Measurements from ENCODE around the gene CARD11. TPM values are rescaled to one million over a fixed set of nuclear protein-coding genes. Genes with fewer than 3 reads are reported as not detected.
A peak's percentile ranks its signal among the peaks of the same experiment; 100 is the strongest.

The CARD11 gene
- total and polyA plus RNA-seq, 2 donors (not counting 1 experiment from before 2014, with no cell fraction given) = 0.02 TPM; not detected in 1

DNA sequence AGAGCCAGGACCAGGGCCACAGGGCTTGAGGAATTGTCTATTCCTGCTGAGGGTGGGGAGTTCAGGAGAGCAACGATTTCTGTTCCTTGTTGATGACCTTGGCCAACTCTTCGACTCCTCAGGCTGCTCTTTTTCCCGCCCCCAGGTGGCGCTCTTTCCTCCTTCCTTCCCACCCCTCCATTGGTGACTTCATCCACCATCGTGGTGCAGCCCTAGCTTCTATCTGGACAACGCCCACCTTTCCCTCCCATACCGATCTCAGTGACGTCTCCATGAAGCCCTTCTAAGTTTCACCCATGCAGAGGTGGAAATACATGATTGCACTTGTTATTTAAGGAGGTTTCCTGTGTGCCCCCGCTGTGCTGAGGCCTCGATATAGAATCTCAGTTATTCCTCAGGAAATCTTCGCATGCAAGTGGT, 22.1 kb upstream of the CARD11 start:
- Histone ChIP-seq H3K9ac (ENCODE audit: insufficient read depth, low read length) (no peak overlapping the region), H3K4me3 (replicated peaks in 1 of 4; ENCODE audit: control extremely low read depth in 1 of 4, insufficient read depth in 1 of 4, low read depth in 3 of 4, low read length in 4 of 4) (no peak overlapping the region), H2AFZ (ENCODE audit: low read length) (no peak overlapping the region), H4K20me1 (ENCODE audit: control insufficient read depth, extremely low read depth, insufficient read depth, low read length) (no peaks in the 10 kb centered on the region), H3K9me3 (ENCODE audit: control insufficient read depth, insufficient read depth, low read depth, low read length) (no peaks in the 10 kb centered on the region), H3K4me2 (ENCODE audit: extremely low read depth, insufficient read depth, low read length) (no peak overlapping the region), H3K27ac (ENCODE audit: insufficient read depth, low read length) (no peak overlapping the region), H3K4me1 (ENCODE audit: control insufficient read depth, extremely low read depth, insufficient read depth, low read length) (no peaks in the 10 kb centered on the region), H3K36me3 (ENCODE audit: control insufficient read depth, insufficient read depth, low read length) (no peaks in the 10 kb centered on the region), H3K27me3 (ENCODE audit: control insufficient read depth, insufficient read depth, low read length) (no peaks in the 10 kb centered on the region), H3K79me2 (ENCODE audit: control insufficient read depth, insufficient read depth, low read length) (no peaks in the 10 kb centered on the region)
- no peak for TF ChIP-seq EZH2 (IDR thresholded peaks at IDR 0.05; ENCODE audit: low read length, missing control alignments)
- TF ChIP-seq, protein P1, sequence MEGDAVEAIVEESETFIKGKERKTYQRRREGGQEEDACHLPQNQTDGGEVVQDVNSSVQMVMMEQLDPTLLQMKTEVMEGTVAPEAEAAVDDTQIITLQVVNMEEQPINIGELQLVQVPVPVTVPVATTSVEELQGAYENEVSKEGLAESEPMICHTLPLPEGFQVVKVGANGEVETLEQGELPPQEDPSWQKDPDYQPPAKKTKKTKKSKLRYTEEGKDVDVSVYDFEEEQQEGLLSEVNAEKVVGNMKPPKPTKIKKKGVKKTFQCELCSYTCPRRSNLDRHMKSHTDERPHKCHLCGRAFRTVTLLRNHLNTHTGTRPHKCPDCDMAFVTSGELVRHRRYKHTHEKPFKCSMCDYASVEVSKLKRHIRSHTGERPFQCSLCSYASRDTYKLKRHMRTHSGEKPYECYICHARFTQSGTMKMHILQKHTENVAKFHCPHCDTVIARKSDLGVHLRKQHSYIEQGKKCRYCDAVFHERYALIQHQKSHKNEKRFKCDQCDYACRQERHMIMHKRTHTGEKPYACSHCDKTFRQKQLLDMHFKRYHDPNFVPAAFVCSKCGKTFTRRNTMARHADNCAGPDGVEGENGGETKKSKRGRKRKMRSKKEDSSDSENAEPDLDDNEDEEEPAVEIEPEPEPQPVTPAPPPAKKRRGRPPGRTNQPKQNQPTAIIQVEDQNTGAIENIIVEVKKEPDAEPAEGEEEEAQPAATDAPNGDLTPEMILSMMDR (conservative IDR thresholded peaks at IDR 0.05 in 1 of 2, IDR thresholded peaks at IDR 0.05 in 1 of 2; ENCODE audit: low read depth in 1 of 2, low read length in 2 of 2) = peak in 1 of 2 donors; percentile 52
- peak; percentile 13 to 26 for DNase-seq (ENCODE audit: low read depth in 2 of 2)

DNA sequence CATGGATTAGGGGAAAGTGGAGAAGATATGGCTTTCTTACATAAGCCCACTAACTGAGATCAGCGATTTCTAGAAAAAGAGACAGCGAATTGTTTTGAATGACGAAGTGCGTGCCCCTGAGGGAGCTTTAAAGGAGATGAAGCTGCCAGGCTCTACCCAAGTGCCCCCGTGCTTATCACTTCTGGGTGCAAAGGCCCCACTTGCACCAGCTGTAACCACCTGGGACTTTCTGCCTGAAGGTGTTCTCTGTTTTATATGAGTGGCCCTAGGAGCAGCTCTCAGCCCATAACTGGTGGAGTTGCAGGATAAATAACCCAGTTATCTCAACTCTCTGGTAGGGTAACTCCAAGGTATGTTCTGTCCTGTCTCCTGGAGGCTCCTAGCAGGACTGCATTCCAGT, 20.4 kb upstream of the CARD11 start:
- no peak overlapping the region for H2AFZ ChIP-seq (ENCODE audit: low read length)
- no peaks in the 10 kb centered on the region for H3K9me3 ChIP-seq (ENCODE audit: control insufficient read depth, insufficient read depth, low read depth, low read length)
- H3K27ac ChIP-seq (ENCODE audit: insufficient read depth, low read length) = no peak overlapping the region
- no peaks in the 10 kb centered on the region for H3K36me3 ChIP-seq (ENCODE audit: control insufficient read depth, insufficient read depth, low read length)
- H3K79me2 ChIP-seq (ENCODE audit: control insufficient read depth, insufficient read depth, low read length) = no peaks in the 10 kb centered on the region
- no peaks in the 10 kb centered on the region for H3K4me1 ChIP-seq (ENCODE audit: control insufficient read depth, extremely low read depth, insufficient read depth, low read length)
- no peak overlapping the region for H3K4me3 ChIP-seq (replicated peaks in 1 of 4; ENCODE audit: control extremely low read depth in 1 of 4, insufficient read depth in 1 of 4, low read depth in 3 of 4, low read length in 4 of 4)
- DNase-seq (ENCODE audit: low read depth in 2 of 2) = no peak
- H3K9ac ChIP-seq (ENCODE audit: insufficient read depth, low read length) = no peak overlapping the region
- no peaks in the 10 kb centered on the region for H4K20me1 ChIP-seq (ENCODE audit: control insufficient read depth, extremely low read depth, insufficient read depth, low read length)
- no peaks in the 10 kb centered on the region for H3K27me3 ChIP-seq (ENCODE audit: control insufficient read depth, insufficient read depth, low read length)
- no peak overlapping the region for H3K4me2 ChIP-seq (ENCODE audit: extremely low read depth, insufficient read depth, low read length)
- TF ChIP-seq, protein P1 (conservative IDR thresholded peaks at IDR 0.05 in 1 of 2, IDR thresholded peaks at IDR 0.05 in 1 of 2; ENCODE audit: low read depth in 1 of 2, low read length in 2 of 2) = no peak
- no peak for TF ChIP-seq EZH2 (IDR thresholded peaks at IDR 0.05; ENCODE audit: low read length, missing control alignments)

DNA sequence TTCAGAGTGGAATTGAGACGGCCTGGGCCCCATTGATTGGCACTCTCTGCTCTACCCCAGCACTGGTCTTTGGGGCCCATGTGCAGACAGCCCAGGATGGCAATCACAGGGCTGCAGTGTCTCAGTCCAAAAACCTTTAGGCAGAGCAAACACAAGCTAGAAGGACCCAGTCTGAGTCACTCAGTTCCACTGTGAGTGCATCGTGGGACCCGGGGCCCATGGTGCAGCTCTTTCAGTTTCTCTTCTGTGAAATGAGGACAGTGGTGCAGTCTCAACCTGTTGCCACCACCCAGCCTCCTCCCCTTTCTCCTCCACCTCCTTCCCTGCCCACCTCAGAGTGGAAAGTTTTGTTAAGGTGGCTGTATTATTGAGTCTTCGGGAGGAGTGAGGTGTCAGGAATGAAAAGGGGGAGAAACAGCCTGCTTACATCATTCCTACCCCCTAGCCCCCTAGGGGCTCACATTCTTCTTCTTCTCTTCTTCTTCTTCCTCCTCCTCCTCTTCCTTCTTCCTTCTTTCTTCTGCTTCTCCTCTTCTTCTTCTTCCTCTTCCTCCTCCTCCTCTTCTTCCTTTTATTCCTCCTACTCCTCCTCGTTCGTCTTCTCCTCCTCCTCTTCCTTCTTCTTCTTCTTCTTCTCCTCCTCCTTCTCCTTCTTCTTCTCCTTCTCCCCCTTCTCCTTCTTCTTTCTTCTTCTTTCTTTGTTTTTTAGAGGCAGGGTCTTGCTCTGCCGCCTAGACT, 19.5 kb upstream of the CARD11 start:
- H2AFZ ChIP-seq (ENCODE audit: low read length) = no peak overlapping the region
- H3K36me3 ChIP-seq (ENCODE audit: control insufficient read depth, insufficient read depth, low read length) = no peaks in the 10 kb centered on the region
- H3K27ac ChIP-seq (ENCODE audit: insufficient read depth, low read length) = no peak overlapping the region
- H3K79me2 ChIP-seq (ENCODE audit: control insufficient read depth, insufficient read depth, low read length) = no peaks in the 10 kb centered on the region
- no peak for DNase-seq (ENCODE audit: low read depth in 2 of 2)
- no peak overlapping the region for H3K9ac ChIP-seq (ENCODE audit: insufficient read depth, low read length)
- H3K4me1 ChIP-seq (ENCODE audit: control insufficient read depth, extremely low read depth, insufficient read depth, low read length) = no peaks in the 10 kb centered on the region
- no peak overlapping the region for H3K4me2 ChIP-seq (ENCODE audit: extremely low read depth, insufficient read depth, low read length)
- TF ChIP-seq, protein P1 (conservative IDR thresholded peaks at IDR 0.05 in 1 of 2, IDR thresholded peaks at IDR 0.05 in 1 of 2; ENCODE audit: low read depth in 1 of 2, low read length in 2 of 2) = no peak
- TF ChIP-seq EZH2 (IDR thresholded peaks at IDR 0.05; ENCODE audit: low read length, missing control alignments) = no peak
- no peaks in the 10 kb centered on the region for H3K9me3 ChIP-seq (ENCODE audit: control insufficient read depth, insufficient read depth, low read depth, low read length)
- H3K27me3 ChIP-seq (ENCODE audit: control insufficient read depth, insufficient read depth, low read length) = no peaks in the 10 kb centered on the region
- no peaks in the 10 kb centered on the region for H4K20me1 ChIP-seq (ENCODE audit: control insufficient read depth, extremely low read depth, insufficient read depth, low read length)
- H3K4me3 ChIP-seq (replicated peaks in 1 of 4; ENCODE audit: control extremely low read depth in 1 of 4, insufficient read depth in 1 of 4, low read depth in 3 of 4, low read length in 4 of 4) = no peak overlapping the region

Data from fibroblast of lung (primary cell).